Fibroblast of the aortic adventitia (primary cell): Measurements from ENCODE around the gene IFNA10. TPM values are rescaled to one million over a fixed set of nuclear protein-coding genes. Genes with fewer than 3 reads are reported as not detected.
A peak's percentile ranks its signal among the peaks of the same experiment; 100 is the strongest.
"Not testable (repeated sequence)": the region's sequence is repeated elsewhere in the genome, so short reads cannot be mapped to it uniquely, and the experiment has no call there.

Experiments used
- DNase-seq: peaks from one replicate; pipeline ENCODE4 v3.0.0-alpha.2; 2010; ENCODE audit warnings: low read depth
- H3K4me3 ChIP-seq: 2 replicates; pipeline ENCODE4 v1.5.1; 2011; ENCODE audit warnings: low read depth, mild to moderate bottlenecking, control low read depth, low read length, moderate library complexity
- total RNA-seq: library from RNA; depleted of rRNA; stranded (reverse); fragments of >200 nt; gene quantifications from 2 replicates; pipeline ENCODE4 v1.2.3, GENCODE V29; 2012; ENCODE audit warnings: low replicate concordance
- TF ChIP-seq, protein P1 (sequence below): IDR thresholded peaks from 2 replicates; pipeline ENCODE4 v1.5.1; 2011; ENCODE audit warnings: mild to moderate bottlenecking, low read length, control low read depth, inconsistent platforms; ENCODE audit not compliant: insufficient read depth

Gene IFNA10
- not detected in 2 replicates for total RNA-seq

DNA sequence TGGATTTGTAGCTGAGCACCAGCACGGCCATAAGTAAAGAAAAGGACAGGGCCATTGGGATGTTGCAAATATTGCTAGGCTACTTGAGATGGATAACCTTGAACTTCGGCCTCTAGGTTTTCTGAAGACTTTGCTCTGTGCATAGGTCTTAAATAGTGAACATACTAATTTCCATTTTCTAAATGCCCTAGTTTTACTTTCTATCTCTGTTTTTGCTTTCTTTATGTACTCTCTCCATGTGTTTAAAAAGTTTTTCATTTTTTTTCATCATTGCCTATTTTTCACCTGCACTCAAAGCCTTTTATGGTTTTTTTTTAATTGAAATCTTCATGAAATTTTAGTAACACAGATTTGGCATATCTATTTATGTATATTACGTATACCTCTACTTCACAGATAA is at the start of gene IFNA10:
IFNA10 (minus strand) TSS at position 101 of the 400 bp plus-strand sequence; CDS start at position 55, 46 bp downstream.
- DNase-seq, H3K4me3 ChIP-seq: not testable (repeated sequence)

GRCh38 chr9:21255538-21256212 is 48.7 kb upstream of the IFNA10 start:
- TF ChIP-seq, protein P1, sequence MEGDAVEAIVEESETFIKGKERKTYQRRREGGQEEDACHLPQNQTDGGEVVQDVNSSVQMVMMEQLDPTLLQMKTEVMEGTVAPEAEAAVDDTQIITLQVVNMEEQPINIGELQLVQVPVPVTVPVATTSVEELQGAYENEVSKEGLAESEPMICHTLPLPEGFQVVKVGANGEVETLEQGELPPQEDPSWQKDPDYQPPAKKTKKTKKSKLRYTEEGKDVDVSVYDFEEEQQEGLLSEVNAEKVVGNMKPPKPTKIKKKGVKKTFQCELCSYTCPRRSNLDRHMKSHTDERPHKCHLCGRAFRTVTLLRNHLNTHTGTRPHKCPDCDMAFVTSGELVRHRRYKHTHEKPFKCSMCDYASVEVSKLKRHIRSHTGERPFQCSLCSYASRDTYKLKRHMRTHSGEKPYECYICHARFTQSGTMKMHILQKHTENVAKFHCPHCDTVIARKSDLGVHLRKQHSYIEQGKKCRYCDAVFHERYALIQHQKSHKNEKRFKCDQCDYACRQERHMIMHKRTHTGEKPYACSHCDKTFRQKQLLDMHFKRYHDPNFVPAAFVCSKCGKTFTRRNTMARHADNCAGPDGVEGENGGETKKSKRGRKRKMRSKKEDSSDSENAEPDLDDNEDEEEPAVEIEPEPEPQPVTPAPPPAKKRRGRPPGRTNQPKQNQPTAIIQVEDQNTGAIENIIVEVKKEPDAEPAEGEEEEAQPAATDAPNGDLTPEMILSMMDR = no peak
- no peak for DNase-seq
- H3K4me3 ChIP-seq = no peak overlapping the region

GRCh38 chr9:21252721-21253547 is 46.0 kb upstream of the IFNA10 start:
- H3K4me3 ChIP-seq = no peak overlapping the region
- TF ChIP-seq, protein P1 = peak; percentile 39
- peak; percentile 31 for DNase-seq

DNA sequence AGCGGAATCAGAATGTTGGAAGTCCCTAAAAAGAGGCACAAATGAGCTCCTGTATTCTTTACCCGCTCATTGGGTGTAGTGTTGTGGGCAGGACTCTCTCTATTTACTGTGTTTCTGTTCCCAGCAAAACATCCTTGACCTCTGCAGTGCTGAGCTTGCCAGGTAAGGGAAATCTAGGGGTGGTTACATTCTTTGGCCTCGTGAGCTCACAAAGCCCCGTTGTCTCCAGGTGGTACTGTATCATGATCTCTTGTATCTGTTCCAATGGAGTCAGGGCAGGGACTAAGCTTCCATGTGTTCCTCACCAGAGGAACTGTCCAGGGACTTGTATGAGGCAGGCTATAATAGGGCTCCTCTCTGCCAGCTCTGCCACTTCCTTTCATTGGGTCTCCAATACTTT is 44.7 kb upstream of the IFNA10 start:
- TF ChIP-seq, protein P1 = no peak
- no peak for DNase-seq
- no peak overlapping the region for H3K4me3 ChIP-seq

- TF ChIP-seq, protein P1 = no peak
- no peak overlapping the region for H3K4me3 ChIP-seq
- DNase-seq = no peak
Observed at GRCh38 chr9:21251190-21251589, 44.2 kb upstream of the IFNA10 start.

DNA sequence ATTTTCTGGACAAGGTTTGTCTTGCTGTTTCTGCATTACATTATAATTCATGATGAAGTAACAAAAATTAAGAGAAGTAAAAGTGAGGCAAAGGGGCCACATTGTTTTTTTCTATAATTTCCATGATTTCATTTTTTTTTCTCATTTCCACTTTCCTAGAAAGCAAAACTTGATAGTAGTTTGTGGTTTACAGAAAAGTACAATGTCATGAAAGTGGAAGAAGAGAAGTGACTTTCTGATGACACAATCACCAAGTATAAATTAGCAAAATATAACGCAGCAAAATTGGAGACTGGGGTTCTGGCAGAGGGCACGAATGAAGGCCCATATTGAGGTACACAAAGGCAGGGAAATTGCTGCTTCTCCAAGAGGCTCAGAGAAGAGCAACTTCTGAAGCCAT is 37.9 kb upstream of the IFNA10 start:
- no peak for DNase-seq
- TF ChIP-seq, protein P1 = no peak
- H3K4me3 ChIP-seq = no peak overlapping the region

- no peak within 1 kb of the TSS for H3K4me3 ChIP-seq
- DNase-seq = no peak
- TF ChIP-seq, protein P1 = no peak
Observed at GRCh38 chr9:21239911-21240310, 33.0 kb upstream of the IFNA10 start, which contains the start of gene IFNA14. Gene IFNA14, minus strand, starts transcription at chr9:21240005. Its CDS starts 70 bp downstream, at chr9:21239935.

- DNase-seq, H3K4me3 ChIP-seq: not testable (repeated sequence)
Observed at GRCh38 chr9:21236360-21236714, 29.4 kb upstream of the IFNA10 start.
